Neural crest cell (in vitro differentiated cells): ENCODE data around the gene KLHL1. TPM values are rescaled to one million over a fixed set of nuclear protein-coding genes. Genes with fewer than 3 reads are reported as not detected.

Source experiments
- DNase-seq: peaks from one replicate; pipeline ENCODE4 v3.0.0; 2021; ENCODE audit warnings: low read depth, mixed read lengths, low spot score
- H3K27ac Mint-ChIP-seq: one replicate; pipeline ENCODE4 v1.8.0; 2021; ENCODE audit warnings: mild to moderate bottlenecking, mixed read lengths; ENCODE audit not compliant: unreplicated experiment
- H3K27me3 Mint-ChIP-seq: 2 replicates; pipeline ENCODE4 v1.8.0; 2021; ENCODE audit warnings: low read depth, mild to moderate bottlenecking, mixed read lengths
- H3K36me3 Mint-ChIP-seq: 2 replicates; pipeline ENCODE4 v1.8.0; 2021; ENCODE audit warnings: low read depth, mild to moderate bottlenecking, mixed read lengths
- H3K4me1 Mint-ChIP-seq: 2 replicates; pipeline ENCODE4 v1.8.0; 2021; ENCODE audit warnings: mixed read lengths
- H3K4me3 Mint-ChIP-seq: one replicate; pipeline ENCODE4 v1.8.0; 2021; ENCODE audit warnings: mild to moderate bottlenecking, mixed read lengths
- H3K9me3 Mint-ChIP-seq: 2 replicates; pipeline ENCODE4 v1.8.0; 2021; ENCODE audit warnings: mixed read lengths
- total RNA-seq: library from RNA; stranded (reverse); gene quantifications from 2 replicates; pipeline ENCODE4 v1.2.1, GENCODE V29; 2021
- TF ChIP-seq, protein P1 (sequence below): fragments of 200-600 bp; sonication (generic); conservative IDR thresholded peaks from 2 replicates; pipeline ENCODE4 v1.5.0; 2021; ENCODE audit warnings: antibody characterized with exemption, mild to moderate bottlenecking

Gene KLHL1
- total RNA-seq, 1 donor from 2014 or later = 0.23 TPM

DNA sequence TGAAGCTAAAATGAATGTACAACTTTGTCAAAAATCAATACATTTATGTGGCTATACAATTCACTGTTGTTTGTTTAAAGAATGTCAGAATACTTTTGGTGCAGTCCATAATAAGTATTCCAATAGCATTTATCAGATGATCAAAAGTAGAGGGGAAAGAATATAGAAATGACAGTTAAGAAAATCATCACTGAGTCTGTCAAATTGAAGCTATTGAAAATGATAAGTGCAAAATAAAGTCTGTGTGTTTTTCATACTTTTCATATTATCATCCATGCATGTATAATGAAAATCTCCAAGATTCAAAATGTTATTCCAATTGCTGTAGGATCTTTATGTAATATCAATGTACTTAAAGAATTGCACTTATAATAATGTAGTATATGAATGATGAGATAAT is 93.9 kb downstream of the KLHL1 start:
- Mint-ChIP-seq H3K4me1 (peaks cover 5% of the 10 kb centered on the region), H3K27ac (no peak overlapping the region), H3K36me3 (no peaks in the 10 kb centered on the region), H3K27me3 (no peaks in the 10 kb centered on the region), H3K9me3 (peaks cover 6% of the 10 kb centered on the region), H3K4me3 (no peak overlapping the region)
- TF ChIP-seq, protein P1, sequence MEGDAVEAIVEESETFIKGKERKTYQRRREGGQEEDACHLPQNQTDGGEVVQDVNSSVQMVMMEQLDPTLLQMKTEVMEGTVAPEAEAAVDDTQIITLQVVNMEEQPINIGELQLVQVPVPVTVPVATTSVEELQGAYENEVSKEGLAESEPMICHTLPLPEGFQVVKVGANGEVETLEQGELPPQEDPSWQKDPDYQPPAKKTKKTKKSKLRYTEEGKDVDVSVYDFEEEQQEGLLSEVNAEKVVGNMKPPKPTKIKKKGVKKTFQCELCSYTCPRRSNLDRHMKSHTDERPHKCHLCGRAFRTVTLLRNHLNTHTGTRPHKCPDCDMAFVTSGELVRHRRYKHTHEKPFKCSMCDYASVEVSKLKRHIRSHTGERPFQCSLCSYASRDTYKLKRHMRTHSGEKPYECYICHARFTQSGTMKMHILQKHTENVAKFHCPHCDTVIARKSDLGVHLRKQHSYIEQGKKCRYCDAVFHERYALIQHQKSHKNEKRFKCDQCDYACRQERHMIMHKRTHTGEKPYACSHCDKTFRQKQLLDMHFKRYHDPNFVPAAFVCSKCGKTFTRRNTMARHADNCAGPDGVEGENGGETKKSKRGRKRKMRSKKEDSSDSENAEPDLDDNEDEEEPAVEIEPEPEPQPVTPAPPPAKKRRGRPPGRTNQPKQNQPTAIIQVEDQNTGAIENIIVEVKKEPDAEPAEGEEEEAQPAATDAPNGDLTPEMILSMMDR = no peak
- no peak for DNase-seq

- H3K27ac Mint-ChIP-seq = no peak overlapping the region
Measured at GRCh38 chr13:69999875-70000274, 108.4 kb downstream of the KLHL1 start.

GRCh38 chr13:69997061-69997460 is 111.2 kb downstream of the KLHL1 start:
- Mint-ChIP-seq H3K27ac (no peak overlapping the region), H3K4me1 (no peaks in the 10 kb centered on the region), H3K36me3 (no peaks in the 10 kb centered on the region), H3K9me3 (peaks cover 3% of the 10 kb centered on the region), H3K4me3 (no peak overlapping the region), H3K27me3 (no peaks in the 10 kb centered on the region)
- DNase-seq = no peak
- TF ChIP-seq, protein P1 = no peak

More at GRCh38 chr13:69999875-70000274, 108.4 kb downstream of the KLHL1 start:
- TF ChIP-seq, protein P1 = no peak
- Mint-ChIP-seq H3K9me3 (no peaks in the 10 kb centered on the region), H3K4me1 (no peaks in the 10 kb centered on the region), H3K27me3 (no peaks in the 10 kb centered on the region), H3K36me3 (no peaks in the 10 kb centered on the region), H3K4me3 (no peak overlapping the region)
- DNase-seq = no peak

DNA sequence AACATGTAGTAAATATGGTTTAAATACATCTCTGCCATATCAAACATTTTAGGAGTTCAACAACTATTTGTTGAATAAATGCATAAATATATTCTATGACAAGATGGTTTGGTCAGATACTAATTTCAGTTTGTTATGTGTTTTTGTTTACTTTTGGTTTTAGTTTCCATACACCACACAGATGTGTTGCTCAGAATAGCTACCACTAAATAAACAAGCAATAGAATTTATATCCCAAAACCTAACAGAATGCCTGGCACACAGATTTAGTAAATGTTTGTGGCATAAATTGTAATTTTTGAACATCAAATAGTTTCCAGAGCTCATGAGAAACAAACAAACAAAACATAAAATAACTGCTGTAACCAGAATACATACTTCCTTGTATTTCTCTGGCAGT is 127.5 kb downstream of the KLHL1 start:
- Mint-ChIP-seq H3K9me3 (no peaks in the 10 kb centered on the region), H3K36me3 (no peaks in the 10 kb centered on the region), H3K27ac (no peak overlapping the region), H3K27me3 (no peaks in the 10 kb centered on the region), H3K4me3 (no peak overlapping the region), H3K4me1 (no peaks in the 10 kb centered on the region)
- no peak for DNase-seq
- TF ChIP-seq, protein P1 = no peak

DNA sequence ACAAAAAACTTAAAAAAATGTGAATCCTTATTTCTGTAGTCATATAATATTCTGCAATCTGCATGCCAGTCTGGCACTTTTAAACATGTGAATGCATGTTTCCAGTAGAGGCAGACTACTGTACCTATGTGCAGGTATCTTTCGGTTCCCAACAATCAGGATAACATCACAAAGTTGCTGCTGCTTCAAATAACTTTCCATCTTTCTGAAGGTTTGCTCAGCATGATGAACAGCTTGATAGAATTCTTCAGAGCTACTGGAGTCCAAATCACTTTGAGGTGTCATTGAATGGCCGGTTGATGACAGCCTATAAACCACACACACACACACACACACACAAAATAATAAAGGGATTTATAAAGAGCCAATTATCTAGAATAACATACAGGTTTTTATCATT is 132.8 kb downstream of the KLHL1 start:
- H3K36me3 Mint-ChIP-seq = no peaks in the 10 kb centered on the region
- no peaks in the 10 kb centered on the region for H3K9me3 Mint-ChIP-seq
- TF ChIP-seq, protein P1 = no peak
- no peaks in the 10 kb centered on the region for H3K27me3 Mint-ChIP-seq
- H3K4me1 Mint-ChIP-seq = no peaks in the 10 kb centered on the region
- no peak overlapping the region for H3K27ac Mint-ChIP-seq
- no peak overlapping the region for H3K4me3 Mint-ChIP-seq
- DNase-seq = no peak

- H3K27ac Mint-ChIP-seq = no peak overlapping the region
- no peak for DNase-seq
Measured at GRCh38 chr13:69970520-69970919, 137.7 kb downstream of the KLHL1 start.

More at GRCh38 chr13:69970520-69970919, 137.7 kb downstream of the KLHL1 start:
- Mint-ChIP-seq H3K27me3 (no peaks in the 10 kb centered on the region), H3K4me3 (no peak overlapping the region), H3K9me3 (no peaks in the 10 kb centered on the region), H3K36me3 (no peaks in the 10 kb centered on the region), H3K4me1 (no peaks in the 10 kb centered on the region)
- TF ChIP-seq, protein P1 = no peak
